GM18526 (cell line): ENCODE results near the gene MYO3B.

Source experiments
- POLR2A ChIP-seq: IDR thresholded peaks from 3 replicates; pipeline ENCODE4 v1.6.1; 2011; ENCODE audit not compliant: insufficient read length; ENCODE audit errors: extremely low read depth

The MYO3B gene

GRCh38 chr2:170517538-170517937 lies 339.6 kb downstream of the MYO3B start:
- no peak for TF ChIP-seq POLR2A

- no peak for TF ChIP-seq POLR2A
Observed at GRCh38 chr2:170518911-170519310, 341.0 kb downstream of the MYO3B start.

GRCh38 chr2:170521299-170521698 lies 343.4 kb downstream of the MYO3B start:
- no peak for TF ChIP-seq POLR2A

- TF ChIP-seq POLR2A, result no peak
Observed at GRCh38 chr2:170523506-170523905, 345.6 kb downstream of the MYO3B start.

- TF ChIP-seq POLR2A, result no peak
Observed at GRCh38 chr2:170524828-170525565, 347.1 kb downstream of the MYO3B start.

- TF ChIP-seq POLR2A, result no peak
Observed at GRCh38 chr2:170525566-170525900, 347.6 kb downstream of the MYO3B start.

GRCh38 chr2:170530284-170530745 lies 352.4 kb downstream of the MYO3B start:
- TF ChIP-seq POLR2A, result no peak

GRCh38 chr2:170530803-170531564 lies 353.0 kb downstream of the MYO3B start:
- no peak for TF ChIP-seq POLR2A

- no peak for TF ChIP-seq POLR2A
Observed at GRCh38 chr2:170531876-170532275, 353.9 kb downstream of the MYO3B start.

GRCh38 chr2:170533156-170533555 lies 355.2 kb downstream of the MYO3B start:
- no peak for TF ChIP-seq POLR2A

- no peak for TF ChIP-seq POLR2A
Observed at GRCh38 chr2:170535552-170535951, 357.6 kb downstream of the MYO3B start.

- TF ChIP-seq POLR2A, result no peak
Observed at GRCh38 chr2:170544817-170545216, 366.9 kb downstream of the MYO3B start.

- no peak for TF ChIP-seq POLR2A
Observed at GRCh38 chr2:170548304-170548703, 370.4 kb downstream of the MYO3B start.

- no peak for TF ChIP-seq POLR2A
Observed at GRCh38 chr2:170550501-170550900, 372.6 kb downstream of the MYO3B start.

GRCh38 chr2:170553748-170554147 lies 375.8 kb downstream of the MYO3B start:
- TF ChIP-seq POLR2A, result no peak

- no peak for TF ChIP-seq POLR2A
Observed at GRCh38 chr2:170554278-170554955, 376.5 kb downstream of the MYO3B start.
